ENCODE data around the gene CDK3. TPM values are rescaled to one million over a fixed set of nuclear protein-coding genes. Genes with fewer than 3 reads are reported as not detected.

CDK3 gene
- total and polyA plus RNA-seq, 3 donors from 2014 or later = 15.0 to 17.1 (median 16.9) TPM

DNA sequence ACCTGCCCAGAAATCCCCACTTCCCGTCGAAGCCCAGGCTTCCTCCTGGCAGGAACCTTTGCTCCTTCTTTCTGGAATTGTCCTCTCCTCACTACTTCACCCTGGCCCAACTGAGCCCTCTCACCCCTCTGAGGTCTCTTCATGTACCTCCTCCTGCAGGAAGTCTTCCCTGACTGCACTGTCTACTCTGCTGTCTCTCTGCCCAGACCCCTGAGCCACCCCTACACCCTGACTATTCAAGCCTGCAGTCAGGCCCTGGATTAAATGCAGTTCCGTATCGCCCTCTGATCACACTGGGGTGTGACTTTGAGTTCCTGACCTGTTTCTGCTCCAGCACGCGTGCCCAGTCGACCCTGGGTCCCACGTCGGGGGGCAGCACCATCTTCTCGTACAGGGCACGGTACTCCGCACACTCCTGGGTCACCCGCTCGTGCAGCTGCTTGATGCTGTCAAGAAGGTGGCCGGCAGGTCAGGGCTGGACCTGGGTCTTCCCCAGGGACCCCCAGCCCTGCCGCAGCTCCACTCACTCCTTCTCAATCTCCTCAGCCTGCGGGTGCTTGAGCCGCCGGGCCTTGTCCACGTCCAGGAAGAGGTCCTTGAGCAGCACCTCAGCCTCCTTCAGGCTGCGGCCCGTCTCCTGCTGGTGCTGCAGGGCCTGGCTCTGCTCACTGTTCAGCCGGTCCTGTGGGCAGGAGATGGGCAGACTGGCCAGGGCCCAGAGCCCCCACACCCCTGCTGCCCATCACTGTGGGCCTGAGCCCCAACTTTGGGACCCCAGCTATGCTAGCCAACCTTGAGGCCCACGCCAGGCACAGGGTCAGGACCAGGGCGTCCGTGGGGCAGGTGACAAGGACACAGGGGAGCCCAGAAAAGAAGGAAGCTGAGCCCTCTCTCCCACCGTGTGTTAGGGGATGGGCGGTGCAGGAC lies 22.6 kb downstream of the CDK3 start:
- Histone ChIP-seq H3K4me3 (no peak overlapping the region), H3K27ac (no peak overlapping the region), H3K27me3 (no peaks in the 10 kb centered on the region), H3K4me1 (no peaks in the 10 kb centered on the region), H3K9me3 (no peaks in the 10 kb centered on the region), H3K36me3 (ENCODE audit: low read depth, missing control alignments) (no peaks in the 10 kb centered on the region)
- DNase-seq = no peak
- intact Hi-C loops (cut with DNase I; ENCODE audit: low total_unique reads) = no loop called here
- WGBS, 2 donors = 87 to 90% methylated on average over 15 to 26 of the region's 28 CpGs
- TF ChIP-seq, protein P1, sequence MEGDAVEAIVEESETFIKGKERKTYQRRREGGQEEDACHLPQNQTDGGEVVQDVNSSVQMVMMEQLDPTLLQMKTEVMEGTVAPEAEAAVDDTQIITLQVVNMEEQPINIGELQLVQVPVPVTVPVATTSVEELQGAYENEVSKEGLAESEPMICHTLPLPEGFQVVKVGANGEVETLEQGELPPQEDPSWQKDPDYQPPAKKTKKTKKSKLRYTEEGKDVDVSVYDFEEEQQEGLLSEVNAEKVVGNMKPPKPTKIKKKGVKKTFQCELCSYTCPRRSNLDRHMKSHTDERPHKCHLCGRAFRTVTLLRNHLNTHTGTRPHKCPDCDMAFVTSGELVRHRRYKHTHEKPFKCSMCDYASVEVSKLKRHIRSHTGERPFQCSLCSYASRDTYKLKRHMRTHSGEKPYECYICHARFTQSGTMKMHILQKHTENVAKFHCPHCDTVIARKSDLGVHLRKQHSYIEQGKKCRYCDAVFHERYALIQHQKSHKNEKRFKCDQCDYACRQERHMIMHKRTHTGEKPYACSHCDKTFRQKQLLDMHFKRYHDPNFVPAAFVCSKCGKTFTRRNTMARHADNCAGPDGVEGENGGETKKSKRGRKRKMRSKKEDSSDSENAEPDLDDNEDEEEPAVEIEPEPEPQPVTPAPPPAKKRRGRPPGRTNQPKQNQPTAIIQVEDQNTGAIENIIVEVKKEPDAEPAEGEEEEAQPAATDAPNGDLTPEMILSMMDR (IDR thresholded peaks at IDR 0.05) = no peak
- TF ChIP-seq POLR2A (IDR thresholded peaks at IDR 0.05) = no peak

DNA sequence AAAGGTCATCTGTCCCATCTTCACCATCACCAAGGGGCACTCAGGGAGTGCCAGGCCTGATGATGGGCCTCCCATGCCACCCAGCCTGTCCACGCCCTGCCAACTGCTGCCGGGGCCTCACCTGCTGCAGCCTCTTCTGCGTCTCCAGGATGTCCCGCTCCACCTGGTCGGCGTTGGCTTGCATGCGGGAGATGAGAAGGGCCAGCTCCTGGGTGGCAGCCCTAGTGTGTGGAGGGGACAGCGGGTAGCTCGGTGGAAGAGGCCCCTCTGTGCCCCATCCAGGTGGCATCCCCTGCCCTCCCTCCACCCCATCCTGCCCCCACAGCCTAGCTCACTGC lies 23.2 kb downstream of the CDK3 start:
- H3K36me3 ChIP-seq (ENCODE audit: low read depth, missing control alignments) = no peaks in the 10 kb centered on the region
- H3K27ac ChIP-seq = no peak overlapping the region
- H3K9me3 ChIP-seq = no peaks in the 10 kb centered on the region
- no peak overlapping the region for H3K4me3 ChIP-seq
- H3K4me1 ChIP-seq = no peaks in the 10 kb centered on the region
- H3K27me3 ChIP-seq = no peaks in the 10 kb centered on the region
- no peak for TF ChIP-seq POLR2A (IDR thresholded peaks at IDR 0.05)
- TF ChIP-seq, protein P1 (IDR thresholded peaks at IDR 0.05) = no peak
- 96 to 97% methylated on average over 6 to 9 of the region's 9 CpGs for WGBS, 2 donors
- no peak for DNase-seq
- intact Hi-C loops (cut with DNase I; ENCODE audit: low total_unique reads) = no loop called here

- no peaks in the 10 kb centered on the region for H3K27me3 ChIP-seq
- peaks cover 2% of the 10 kb centered on the region for H3K4me1 ChIP-seq
- 90 to 98% methylated on average over 5 to 9 of the region's 9 CpGs for WGBS, 2 donors
- no peaks in the 10 kb centered on the region for H3K36me3 ChIP-seq (ENCODE audit: low read depth, missing control alignments)
- no peaks in the 10 kb centered on the region for H3K9me3 ChIP-seq
- H3K27ac ChIP-seq = no peak overlapping the region
- no peak for DNase-seq
- TF ChIP-seq POLR2A (IDR thresholded peaks at IDR 0.05) = no peak
- TF ChIP-seq, protein P1 (IDR thresholded peaks at IDR 0.05) = no peak
- intact Hi-C loops (cut with DNase I; ENCODE audit: low total_unique reads) = no loop called here
- H3K4me3 ChIP-seq = no peak overlapping the region
Measured at GRCh38 chr17:76024353-76024752, 23.7 kb downstream of the CDK3 start.

GRCh38 chr17:76025294-76025693 lies 24.6 kb downstream of the CDK3 start:
- WGBS, 2 donors = 93 to 98% methylated on average over 7 to 12 of the region's 12 CpGs

More at GRCh38 chr17:76025294-76025693, 24.6 kb downstream of the CDK3 start:
- Histone ChIP-seq H3K36me3 (ENCODE audit: low read depth, missing control alignments) (no peaks in the 10 kb centered on the region), H3K27ac (no peak overlapping the region), H3K4me1 (peaks cover 7% of the 10 kb centered on the region), H3K9me3 (no peaks in the 10 kb centered on the region), H3K4me3 (no peak overlapping the region), H3K27me3 (no peaks in the 10 kb centered on the region)
- no peak for DNase-seq
- intact Hi-C loops (cut with DNase I; ENCODE audit: low total_unique reads) = no loop called here
- TF ChIP-seq, protein P1 (IDR thresholded peaks at IDR 0.05) = no peak
- no peak for TF ChIP-seq POLR2A (IDR thresholded peaks at IDR 0.05)
